NCI-H2029 (cell line): ENCODE results near the gene ACOT13.
"Not testable (repeated sequence)": the region's sequence is repeated elsewhere in the genome, so short reads cannot be mapped to it uniquely, and the experiment has no call there.

Experiments
- DNase-seq: peaks from one replicate; lab custom pipeline; 2025; lab: John Stamatoyannopoulos, UW

ACOT13 gene

DNA sequence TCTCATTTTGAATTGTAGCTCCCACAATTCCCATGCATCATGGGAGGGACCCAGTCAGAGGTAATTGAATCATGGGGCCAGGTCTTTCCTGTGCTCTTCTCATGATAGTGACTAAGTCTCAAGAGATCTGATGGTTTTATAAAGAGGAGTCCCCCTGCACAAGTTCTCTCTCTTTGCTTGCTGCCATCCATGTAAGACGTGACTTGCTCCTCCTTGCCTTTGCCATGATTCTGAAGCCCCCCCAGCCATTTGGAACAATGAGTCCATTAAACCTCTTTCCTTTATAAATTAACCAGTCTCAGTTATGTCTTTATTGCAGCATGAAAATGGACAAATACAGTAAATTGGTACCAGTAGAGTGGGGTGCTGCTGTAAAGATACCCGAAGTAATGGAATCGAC is 63.8 kb downstream of the ACOT13 start:
- not testable (repeated sequence) for DNase-seq

DNA sequence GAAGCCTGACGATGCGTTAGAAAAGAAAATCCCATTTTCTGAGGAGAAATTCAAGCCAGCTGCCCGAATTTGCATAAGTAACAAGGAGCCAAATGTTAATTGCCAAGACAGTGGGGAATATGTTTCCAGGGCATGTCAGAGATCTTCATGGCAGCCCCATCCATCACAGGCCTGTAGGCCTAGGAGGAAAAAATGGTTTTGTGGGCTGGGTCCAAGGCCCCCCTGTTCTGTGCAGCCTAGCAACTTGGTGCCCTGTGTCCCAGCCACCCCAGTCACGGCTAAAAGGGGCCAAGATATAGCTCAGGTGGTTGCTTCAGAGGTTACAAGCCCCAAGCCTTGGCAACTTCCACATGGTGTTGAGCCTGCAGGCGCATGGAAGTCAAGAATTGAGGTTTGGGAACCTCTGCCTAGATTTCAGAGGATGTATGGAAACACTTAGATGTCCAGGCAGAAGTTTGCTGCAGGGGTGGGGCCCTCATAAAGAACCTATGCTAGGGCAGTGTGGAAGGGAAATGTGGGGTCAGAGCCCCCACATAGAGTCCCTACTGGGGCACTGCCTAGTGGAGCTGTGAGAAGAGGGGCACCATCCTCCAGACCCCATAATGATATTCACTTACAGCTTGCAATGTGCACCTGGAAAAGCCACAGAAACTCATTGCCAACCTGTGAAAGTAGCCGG is 64.7 kb downstream of the ACOT13 start:
- DNase-seq, result not testable (repeated sequence)

DNA sequence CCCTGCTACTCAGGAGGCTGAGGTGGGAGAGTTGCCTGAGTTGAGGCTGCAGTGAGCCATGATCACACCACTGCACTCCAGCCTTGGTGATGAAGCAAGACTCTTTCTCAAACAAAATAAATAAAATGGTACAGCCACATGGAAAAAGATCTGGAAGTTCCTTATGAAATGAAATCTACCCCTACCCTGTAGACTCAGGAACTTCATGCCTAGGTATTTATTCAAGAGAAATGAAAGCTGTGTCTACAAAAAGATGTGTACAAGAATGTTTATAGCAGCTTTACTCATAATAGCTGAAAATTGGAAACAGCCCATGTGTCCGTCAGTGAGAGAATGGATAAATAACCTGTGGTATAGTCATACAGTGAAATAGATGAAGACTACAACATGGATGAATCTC is 67.3 kb downstream of the ACOT13 start:
- no peak for DNase-seq

DNA sequence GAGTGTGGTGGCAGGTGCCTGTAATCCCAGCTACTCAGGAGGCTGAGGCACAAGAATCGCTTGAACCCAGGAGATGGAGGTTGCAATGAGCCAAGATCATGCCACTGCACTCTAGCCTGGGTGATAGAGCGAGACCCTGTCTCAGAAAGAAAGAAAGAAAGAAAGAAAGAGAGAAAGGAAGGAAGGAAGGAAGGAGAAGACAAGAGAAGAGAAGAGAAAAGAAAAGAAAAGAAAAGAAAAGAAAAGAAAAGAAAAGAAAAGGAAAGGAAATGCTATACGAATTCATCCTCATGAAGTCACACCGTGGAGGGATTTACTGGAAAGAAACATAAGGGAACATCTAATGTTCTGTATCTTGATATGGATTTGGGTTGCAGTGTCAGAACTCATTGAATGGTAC is 67.8 kb downstream of the ACOT13 start:
- DNase-seq, result not testable (repeated sequence)

DNA sequence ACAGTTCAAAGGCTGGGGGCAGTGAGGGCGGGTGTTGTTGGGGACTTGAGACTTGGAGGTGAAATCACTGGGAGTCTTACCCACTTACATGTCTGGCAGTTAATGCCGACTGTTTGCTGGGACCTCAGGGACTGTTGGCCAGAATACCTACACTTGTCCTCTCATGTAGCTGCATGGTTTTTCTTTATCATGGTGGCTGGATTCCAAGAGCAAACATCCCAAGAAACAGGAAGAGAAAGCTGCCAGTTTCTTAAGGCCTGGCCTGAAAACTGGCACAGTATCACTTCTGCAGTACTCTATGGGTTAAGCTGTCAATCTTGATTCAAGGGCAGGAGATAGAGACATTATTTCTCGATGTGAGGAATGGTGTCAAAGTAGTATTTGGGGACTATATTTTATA is 71.9 kb downstream of the ACOT13 start:
- no peak for DNase-seq

DNA sequence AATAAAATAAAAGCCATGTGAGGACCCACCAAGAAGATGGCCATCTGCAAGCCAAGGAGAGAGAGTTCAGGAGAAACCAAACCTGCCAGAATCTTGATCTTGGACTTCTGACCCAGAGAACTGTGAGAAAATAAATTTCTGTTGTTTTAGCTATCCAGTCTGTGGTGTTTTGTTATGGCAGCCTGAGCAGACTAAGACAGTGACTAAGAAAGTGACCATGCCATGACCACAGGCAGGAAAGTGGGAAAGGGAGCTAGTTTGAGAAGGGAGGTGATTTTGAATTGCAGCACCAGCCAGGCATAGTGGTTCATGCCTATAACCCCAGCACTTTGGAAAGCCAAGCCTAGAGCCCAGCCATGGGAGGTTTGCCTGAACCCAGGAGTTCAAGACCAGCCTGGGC is 74.0 kb downstream of the ACOT13 start:
- DNase-seq, result no peak

DNA sequence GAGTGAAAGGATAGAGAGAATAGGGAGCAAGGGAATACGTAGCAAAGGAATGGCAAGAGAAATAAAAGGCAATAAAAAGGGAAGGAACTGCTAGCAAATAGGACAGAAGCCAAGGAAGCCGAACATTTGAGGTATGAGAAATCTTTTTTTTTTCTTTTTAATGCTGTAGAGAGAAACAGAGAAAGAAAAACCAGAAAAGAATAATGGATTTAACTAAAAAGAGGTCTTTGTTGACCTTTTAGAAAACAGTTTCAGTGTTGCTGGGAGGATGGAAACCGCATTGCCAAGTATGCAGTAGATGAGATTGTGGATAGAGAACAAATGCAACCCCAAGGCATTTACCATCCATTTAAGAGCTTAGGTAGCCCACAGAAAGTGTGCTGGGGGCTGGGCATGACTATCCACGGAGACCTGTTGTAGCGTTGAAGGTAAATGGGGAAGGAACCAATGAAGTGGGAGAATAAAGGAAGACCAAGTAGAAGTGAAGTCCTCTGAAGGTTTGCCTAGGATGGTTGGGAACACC is 75.4 kb downstream of the ACOT13 start:
- DNase-seq, result no peak

DNA sequence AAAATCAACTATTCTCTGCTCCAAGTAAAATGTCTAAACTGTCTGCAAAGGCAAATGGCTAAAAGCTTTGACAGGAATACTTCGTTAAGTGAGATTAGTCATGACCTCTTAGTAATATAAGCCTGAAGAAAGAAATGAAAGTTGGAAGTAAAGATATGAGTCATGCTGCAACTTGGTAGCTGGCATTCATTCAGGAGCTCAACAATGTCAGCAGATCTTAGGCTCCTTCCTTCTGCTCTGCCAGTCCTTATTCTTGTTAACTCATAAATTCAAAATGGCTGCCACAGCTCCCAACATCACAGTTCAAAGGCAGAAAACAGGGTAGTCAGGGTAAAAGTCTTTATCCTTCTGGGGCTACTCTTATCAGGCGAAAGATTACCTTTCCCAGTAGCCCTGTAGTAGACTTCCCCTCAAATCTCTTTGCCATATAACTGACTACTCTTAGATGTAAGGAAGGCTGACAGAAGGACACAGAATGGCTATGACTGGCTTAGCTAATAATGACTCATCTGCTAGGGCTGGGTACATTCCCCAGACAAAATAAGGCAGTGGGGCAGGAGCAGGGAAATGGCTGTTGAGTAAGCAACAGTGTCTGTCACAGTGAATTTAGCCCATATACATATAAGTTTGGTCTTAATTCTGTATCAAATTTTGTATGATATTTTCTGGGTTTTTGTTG is 76.5 kb downstream of the ACOT13 start:
- DNase-seq, result no peak

DNA sequence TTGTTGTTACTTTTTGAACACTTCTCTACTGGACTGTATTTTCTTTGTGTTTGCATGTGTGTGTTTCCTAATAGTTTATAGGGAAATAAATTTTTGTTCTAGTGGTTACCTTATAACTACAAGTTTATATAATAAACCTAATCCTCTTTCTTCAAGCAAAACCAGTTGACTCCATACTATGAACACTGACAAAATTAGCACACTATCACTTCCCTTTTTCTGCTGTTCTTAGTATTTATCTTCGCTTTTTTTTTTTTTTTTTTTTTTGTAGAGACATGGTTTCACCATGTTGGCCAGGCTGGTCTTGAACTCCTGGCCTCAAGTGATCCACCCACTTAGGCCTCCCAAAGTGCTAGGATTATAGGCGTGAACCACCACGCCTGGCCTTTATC is 77.1 kb downstream of the ACOT13 start:
- no peak for DNase-seq

DNA sequence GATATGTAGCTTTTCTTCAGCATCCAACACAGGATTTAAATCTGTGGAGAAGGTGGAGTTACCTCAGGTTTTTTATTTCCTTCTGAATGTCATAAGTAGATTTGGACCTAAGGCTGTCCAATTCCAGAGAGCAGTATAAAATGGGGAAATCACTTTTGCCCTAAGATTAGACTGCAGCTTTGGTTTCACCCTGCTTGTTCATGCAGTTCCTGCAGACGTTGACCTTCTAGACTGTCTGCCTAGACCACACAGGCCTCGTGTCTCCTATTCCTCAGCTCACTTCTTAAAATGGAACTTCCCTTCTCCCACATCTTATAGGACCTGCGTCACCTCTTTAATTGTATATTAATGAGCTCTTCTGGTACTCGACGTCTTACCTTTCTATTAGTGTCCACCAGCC is 78.0 kb downstream of the ACOT13 start:
- no peak for DNase-seq

DNA sequence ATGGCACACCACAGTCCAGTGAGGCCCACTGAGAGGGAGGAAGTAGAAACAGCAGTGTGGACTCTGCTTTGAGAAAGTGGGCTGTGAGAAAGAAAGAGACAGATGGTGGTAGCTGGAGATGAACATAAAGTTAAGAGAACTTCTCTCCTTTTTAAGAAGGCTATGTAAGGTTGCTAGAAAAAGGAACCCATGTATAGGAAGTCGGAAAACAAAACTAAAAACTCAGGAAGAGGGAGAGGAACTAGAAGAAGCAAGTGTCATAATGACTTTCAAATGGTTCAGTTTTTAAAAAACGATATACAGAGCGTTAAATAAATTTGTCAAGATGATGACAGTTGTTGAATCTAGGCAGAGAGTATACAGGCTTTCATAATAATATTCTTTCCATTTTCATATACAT is 82.4 kb downstream of the ACOT13 start:
- DNase-seq, result no peak

DNA sequence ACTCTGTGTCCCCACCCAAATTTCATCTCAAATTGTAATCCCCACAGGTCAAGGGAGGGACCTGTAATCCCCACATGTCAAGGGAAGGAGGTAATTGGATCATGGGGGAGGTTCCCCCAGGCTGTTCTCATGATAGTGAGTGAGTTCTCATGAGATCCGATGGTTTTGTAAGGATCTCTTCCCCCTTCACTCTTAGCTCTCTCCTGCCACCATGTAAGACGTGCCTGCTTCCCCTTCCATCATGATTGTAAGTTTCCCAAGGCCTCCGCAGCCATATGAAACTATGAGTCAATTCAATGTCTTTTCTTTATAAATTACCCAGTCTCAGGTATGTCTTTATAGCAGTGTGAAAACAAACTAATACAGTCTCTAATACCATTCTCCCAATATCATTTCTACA is 84.0 kb downstream of the ACOT13 start:
- not testable (repeated sequence) for DNase-seq

DNA sequence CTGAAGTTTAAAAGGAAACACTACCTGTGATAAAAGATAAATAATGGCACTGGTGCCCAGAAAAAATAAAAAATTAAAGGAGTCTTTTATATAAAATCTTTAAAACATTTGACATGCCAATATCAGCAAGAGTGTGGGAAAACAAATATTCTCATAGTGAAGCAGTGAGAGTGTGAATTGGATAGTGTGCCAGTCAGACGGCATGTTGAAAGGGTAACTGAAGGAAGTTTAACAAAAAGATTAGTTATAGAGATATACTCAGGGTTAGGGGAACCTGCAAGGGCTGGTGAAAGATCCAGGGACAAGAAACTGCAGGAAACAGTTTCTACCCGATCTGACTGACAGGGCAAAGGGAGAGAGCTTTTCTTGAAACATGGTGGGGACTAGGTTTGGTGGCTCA is 85.6 kb downstream of the ACOT13 start:
- no peak for DNase-seq

DNA sequence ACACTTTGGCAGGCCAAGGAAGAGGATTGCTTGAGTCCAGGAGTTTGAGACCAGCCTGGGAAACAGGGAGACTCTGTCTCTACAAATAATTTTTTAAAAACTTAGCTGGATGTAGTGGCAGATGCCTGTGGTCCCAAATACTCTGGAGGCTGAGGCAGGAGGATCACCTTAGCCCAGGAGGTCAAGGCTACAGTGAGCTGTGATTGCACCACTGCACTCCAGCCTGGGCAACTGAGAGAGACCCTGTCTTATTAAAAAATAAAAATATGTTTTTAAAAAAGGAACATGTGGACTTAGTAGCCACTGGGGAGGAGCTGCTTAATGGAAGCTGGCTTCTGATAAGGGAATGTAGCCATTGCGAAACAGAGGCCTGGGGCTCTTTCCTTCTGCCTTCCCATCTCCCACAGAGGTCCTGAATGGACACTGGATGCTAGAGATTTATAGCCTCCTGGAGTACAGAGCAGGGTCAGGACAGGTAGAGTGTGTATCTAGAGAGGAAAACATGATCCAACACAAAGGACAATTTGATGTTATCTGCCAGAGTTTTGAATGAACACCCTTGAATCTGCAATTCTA is 86.1 kb downstream of the ACOT13 start:
- DNase-seq, result no peak

DNA sequence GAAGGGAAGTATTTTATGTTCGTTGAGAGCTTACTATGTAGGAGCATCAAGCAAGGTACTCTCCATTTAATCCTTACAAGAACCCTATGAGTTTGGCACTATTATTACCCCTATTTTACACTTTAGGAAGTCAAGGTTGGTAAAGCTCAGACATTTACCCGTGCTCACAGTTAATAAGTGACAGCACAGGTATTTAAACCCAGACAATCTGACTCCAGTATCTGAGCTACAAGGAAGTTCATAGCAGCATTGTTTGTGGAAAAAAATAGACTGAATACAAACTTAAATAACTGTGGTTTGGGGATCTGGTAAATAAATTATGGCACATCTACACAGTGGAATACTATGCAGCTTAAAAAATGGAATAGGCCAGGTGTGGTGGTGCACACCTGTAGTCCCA is 86.7 kb downstream of the ACOT13 start:
- DNase-seq, result no peak

DNA sequence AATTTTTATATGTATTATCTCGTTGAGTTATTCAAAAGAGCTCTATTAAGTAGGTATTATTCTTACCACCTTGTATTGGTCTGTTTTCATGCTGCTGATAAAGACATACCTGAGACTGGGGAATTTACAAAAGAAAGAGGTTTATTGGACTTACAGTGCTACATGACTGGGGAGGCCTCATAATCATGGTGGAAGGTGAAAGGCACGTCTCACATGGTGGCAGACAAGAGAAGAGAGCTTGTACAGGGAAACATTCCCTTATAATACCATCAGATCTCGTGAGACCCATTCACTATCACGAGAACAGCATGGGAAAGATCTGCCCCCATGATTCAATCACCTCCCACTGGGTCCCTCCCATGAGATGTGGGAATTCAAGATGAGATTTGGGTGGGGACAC is 87.5 kb downstream of the ACOT13 start:
- not testable (repeated sequence) for DNase-seq
